ENCODE results near the gene CRYBG1.

DNA sequence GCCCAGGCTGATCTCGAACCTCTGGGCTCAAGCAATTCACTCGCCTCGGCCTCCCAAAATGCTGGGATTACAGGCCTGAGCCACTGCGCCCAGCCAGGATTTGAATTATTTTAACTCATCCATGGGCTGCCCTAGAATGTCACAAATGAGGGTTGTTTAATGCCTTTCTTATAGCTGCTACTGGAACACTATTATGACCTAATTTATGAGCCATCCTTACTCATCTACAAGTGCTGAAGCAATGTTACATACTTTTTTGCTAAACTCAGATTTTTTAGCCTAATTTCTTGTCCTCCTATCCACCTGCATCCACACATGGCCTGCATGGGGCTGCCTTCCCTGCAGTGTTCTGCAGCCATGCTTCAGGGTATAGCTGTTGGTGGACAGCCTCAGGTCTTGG, 208.9 kb downstream of the CRYBG1 start:
- no peak for TF ChIP-seq CTCF (conservative IDR thresholded peaks at IDR 0.05 in 1 of 2, IDR thresholded peaks at IDR 0.05 in 1 of 2; ENCODE audit: extremely low read depth in 1 of 2, insufficient read depth in 1 of 2, low read depth in 1 of 2, low read length in 2 of 2)
- no peak for TF ChIP-seq EZH2 (IDR thresholded peaks at IDR 0.05; ENCODE audit: borderline replicate concordance, low read length)

Data from mammary epithelial cell (primary cell).